ENCODE measurements around the gene GRB10.
"Not testable (repeated sequence)": the region's sequence is repeated elsewhere in the genome, so short reads cannot be mapped to it uniquely, and the experiment has no call there.

GRB10 gene

DNA sequence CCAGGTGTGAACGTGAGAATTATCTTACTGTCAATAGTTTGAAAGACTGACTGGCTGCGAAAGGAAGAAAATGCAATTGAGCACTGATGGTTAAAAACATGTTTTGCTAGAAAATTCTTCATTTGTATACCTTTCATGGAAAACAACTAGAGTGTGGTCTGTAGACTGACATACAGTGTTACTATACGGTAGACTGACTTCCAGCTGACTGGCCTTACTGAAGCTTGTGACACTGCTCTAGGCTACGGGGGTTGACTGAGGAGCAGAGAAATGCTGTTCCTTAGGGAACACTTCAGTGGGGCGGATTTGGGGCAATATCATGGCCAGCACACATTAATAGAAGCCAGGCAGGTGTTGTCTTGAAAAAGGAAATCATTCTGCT, 191.6 kb downstream of the GRB10 start:
- no peak for DNase-seq (ENCODE audit: insufficient read length, low spot score)
- FAIRE-seq: no peak
- no peak for TF ChIP-seq POLR2AphosphoS5 (IDR thresholded peaks at IDR 0.05; ENCODE audit: low read depth, low read length)
- TF ChIP-seq POLR2A (IDR thresholded peaks at IDR 0.05; ENCODE audit: low read depth, low read length): no peak
- no peak for TF ChIP-seq POU2F2 (IDR thresholded peaks at IDR 0.05; ENCODE audit: low read depth, low read length)
- no peak for TF ChIP-seq PAX5 (IDR thresholded peaks at IDR 0.05; ENCODE audit: insufficient read depth, low read length, severe bottlenecking)
- no peak for TF ChIP-seq SPI1 (IDR thresholded peaks at IDR 0.05; ENCODE audit: low read depth, low read length)
- TF ChIP-seq TAF1 (IDR thresholded peaks at IDR 0.05; ENCODE audit: low read depth, low read length): no peak

GRCh38 chr7:50590535-50590934, 192.2 kb downstream of the GRB10 start:
- no peak for FAIRE-seq
- TF ChIP-seq SPI1 (IDR thresholded peaks at IDR 0.05; ENCODE audit: low read depth, low read length): no peak
- no peak for TF ChIP-seq POLR2A (IDR thresholded peaks at IDR 0.05; ENCODE audit: low read depth, low read length)
- no peak for TF ChIP-seq TAF1 (IDR thresholded peaks at IDR 0.05; ENCODE audit: low read depth, low read length)
- no peak for TF ChIP-seq PAX5 (IDR thresholded peaks at IDR 0.05; ENCODE audit: insufficient read depth, low read length, severe bottlenecking)
- no peak for TF ChIP-seq POLR2AphosphoS5 (IDR thresholded peaks at IDR 0.05; ENCODE audit: low read depth, low read length)
- TF ChIP-seq POU2F2 (IDR thresholded peaks at IDR 0.05; ENCODE audit: low read depth, low read length): no peak
- DNase-seq (ENCODE audit: insufficient read length, low spot score): no peak

DNA sequence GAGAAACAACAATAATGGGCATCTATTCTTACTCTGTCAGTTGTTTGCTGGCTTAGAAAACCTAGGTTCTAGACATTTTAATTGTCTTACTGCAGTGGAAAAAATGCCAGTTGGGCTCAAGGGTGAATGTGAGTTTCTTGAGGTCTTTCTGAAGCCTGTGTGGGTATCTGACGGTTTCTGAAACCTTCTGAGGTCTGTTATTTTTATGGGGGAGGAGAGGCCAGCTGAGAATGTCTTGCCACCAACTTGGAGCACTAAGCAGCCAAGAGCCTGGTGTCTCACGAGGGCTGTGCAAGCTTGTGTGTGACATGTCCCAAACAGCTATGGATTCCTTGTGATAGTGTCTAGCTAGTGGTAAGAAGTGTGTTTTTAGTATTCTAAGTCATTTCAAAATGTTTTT, 193.3 kb downstream of the GRB10 start:
- DNase-seq (ENCODE audit: insufficient read length, low spot score): no peak
- no peak for FAIRE-seq
- TF ChIP-seq POLR2A (IDR thresholded peaks at IDR 0.05; ENCODE audit: low read depth, low read length) (no peak), POU2F2 (IDR thresholded peaks at IDR 0.05; ENCODE audit: low read depth, low read length) (no peak), TAF1 (IDR thresholded peaks at IDR 0.05; ENCODE audit: low read depth, low read length) (no peak), PAX5 (IDR thresholded peaks at IDR 0.05; ENCODE audit: insufficient read depth, low read length, severe bottlenecking) (no peak), POLR2AphosphoS5 (IDR thresholded peaks at IDR 0.05; ENCODE audit: low read depth, low read length) (no peak), SPI1 (IDR thresholded peaks at IDR 0.05; ENCODE audit: low read depth, low read length) (no peak)

DNA sequence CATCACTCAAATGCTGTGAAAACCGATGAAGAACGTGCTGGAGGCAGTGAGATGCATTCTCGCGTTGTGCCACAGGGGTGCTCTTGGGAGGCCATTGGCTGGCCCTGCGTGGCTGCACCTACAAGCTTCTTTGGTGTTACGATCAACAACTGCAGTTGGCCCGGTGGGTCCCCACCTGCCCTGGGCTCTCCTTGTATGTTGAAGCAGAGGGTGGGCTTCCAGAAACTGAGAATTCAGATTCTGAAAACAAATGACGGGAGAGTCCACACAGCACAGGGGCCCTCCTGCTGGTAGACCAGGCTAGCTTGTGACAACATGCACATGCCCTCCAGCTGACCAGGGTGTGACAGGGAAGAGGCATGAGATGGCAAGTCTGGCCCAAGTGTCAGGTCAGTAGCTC, 193.8 kb downstream of the GRB10 start:
- DNase-seq (ENCODE audit: insufficient read length, low spot score) (no peak), FAIRE-seq (no peak)
- TF ChIP-seq POLR2A (IDR thresholded peaks at IDR 0.05; ENCODE audit: low read depth, low read length): no peak
- TF ChIP-seq SPI1 (IDR thresholded peaks at IDR 0.05; ENCODE audit: low read depth, low read length): no peak
- TF ChIP-seq POU2F2 (IDR thresholded peaks at IDR 0.05; ENCODE audit: low read depth, low read length): no peak
- TF ChIP-seq PAX5 (IDR thresholded peaks at IDR 0.05; ENCODE audit: insufficient read depth, low read length, severe bottlenecking): no peak
- TF ChIP-seq POLR2AphosphoS5 (IDR thresholded peaks at IDR 0.05; ENCODE audit: low read depth, low read length): no peak
- no peak for TF ChIP-seq TAF1 (IDR thresholded peaks at IDR 0.05; ENCODE audit: low read depth, low read length)

DNA sequence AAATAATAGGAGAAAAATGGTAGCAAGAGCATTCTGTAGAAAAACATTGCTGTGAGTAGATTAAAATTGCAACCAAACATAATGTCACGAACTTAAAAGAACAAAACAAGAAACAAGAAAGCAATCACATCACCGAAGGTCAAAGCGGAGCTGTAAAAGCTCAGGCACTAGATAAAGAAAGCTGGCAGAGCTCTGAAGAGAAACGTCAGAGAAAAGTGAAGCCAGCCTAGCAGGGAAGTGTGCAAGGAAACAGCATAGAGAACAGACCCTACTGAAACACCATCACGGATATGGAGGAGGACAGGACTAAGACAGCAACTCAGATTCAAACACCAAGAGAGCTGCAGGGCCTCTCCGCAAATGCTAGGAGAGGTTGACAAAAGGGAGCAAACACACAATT, 195.0 kb downstream of the GRB10 start:
- TF ChIP-seq PAX5 (IDR thresholded peaks at IDR 0.05; ENCODE audit: insufficient read depth, low read length, severe bottlenecking) (no peak), POLR2A (IDR thresholded peaks at IDR 0.05; ENCODE audit: low read depth, low read length) (no peak), TAF1 (IDR thresholded peaks at IDR 0.05; ENCODE audit: low read depth, low read length) (no peak), SPI1 (IDR thresholded peaks at IDR 0.05; ENCODE audit: low read depth, low read length) (no peak), POLR2AphosphoS5 (IDR thresholded peaks at IDR 0.05; ENCODE audit: low read depth, low read length) (no peak), POU2F2 (IDR thresholded peaks at IDR 0.05; ENCODE audit: low read depth, low read length) (no peak)
- no peak for FAIRE-seq
- DNase-seq (ENCODE audit: insufficient read length, low spot score): no peak

DNA sequence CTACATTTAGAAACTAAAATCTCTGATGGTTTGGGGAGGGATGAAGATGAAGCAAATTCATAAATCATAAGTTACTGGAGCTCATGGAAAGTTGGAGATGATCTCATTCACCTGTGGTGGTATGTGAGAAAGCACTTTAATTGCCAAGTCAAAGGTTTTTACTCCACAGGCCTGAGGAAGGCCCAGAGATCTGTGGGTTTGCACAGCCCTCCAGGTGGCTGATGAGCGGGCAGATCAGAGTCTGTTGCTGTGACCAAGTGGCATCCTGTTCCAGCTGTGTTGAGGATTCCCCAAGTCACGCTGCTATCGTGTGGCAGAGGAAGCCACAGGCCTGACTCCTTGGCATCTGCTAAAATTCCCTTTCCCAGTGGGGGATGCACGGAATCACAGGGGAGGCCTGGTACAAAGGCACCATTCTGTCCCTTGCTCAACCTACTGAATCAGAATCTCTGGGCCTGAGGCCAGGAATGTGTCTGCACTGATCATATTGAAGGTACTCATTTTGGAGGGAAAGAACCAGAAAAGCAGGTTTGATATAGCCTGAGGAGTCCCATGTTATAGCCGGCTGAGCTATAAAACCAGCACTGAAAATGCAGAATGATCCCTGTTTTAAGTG, 197.8 kb downstream of the GRB10 start:
- FAIRE-seq: no peak
- TF ChIP-seq POU2F2 (IDR thresholded peaks at IDR 0.05; ENCODE audit: low read depth, low read length) (no peak), SPI1 (IDR thresholded peaks at IDR 0.05; ENCODE audit: low read depth, low read length) (no peak), PAX5 (IDR thresholded peaks at IDR 0.05; ENCODE audit: insufficient read depth, low read length, severe bottlenecking) (no peak)
- no peak for DNase-seq (ENCODE audit: insufficient read length, low spot score)

- TF ChIP-seq PAX5 (IDR thresholded peaks at IDR 0.05; ENCODE audit: insufficient read depth, low read length, severe bottlenecking) (no peak), SPI1 (IDR thresholded peaks at IDR 0.05; ENCODE audit: low read depth, low read length) (no peak), POU2F2 (IDR thresholded peaks at IDR 0.05; ENCODE audit: low read depth, low read length) (no peak), POLR2A (IDR thresholded peaks at IDR 0.05; ENCODE audit: low read depth, low read length) (no peak), TAF1 (IDR thresholded peaks at IDR 0.05; ENCODE audit: low read depth, low read length) (no peak), POLR2AphosphoS5 (IDR thresholded peaks at IDR 0.05; ENCODE audit: low read depth, low read length) (no peak)
- FAIRE-seq (no peak), DNase-seq (ENCODE audit: insufficient read length, low spot score) (no peak)
Observed at GRCh38 chr7:50584386-50584785, 198.3 kb downstream of the GRB10 start.

DNA sequence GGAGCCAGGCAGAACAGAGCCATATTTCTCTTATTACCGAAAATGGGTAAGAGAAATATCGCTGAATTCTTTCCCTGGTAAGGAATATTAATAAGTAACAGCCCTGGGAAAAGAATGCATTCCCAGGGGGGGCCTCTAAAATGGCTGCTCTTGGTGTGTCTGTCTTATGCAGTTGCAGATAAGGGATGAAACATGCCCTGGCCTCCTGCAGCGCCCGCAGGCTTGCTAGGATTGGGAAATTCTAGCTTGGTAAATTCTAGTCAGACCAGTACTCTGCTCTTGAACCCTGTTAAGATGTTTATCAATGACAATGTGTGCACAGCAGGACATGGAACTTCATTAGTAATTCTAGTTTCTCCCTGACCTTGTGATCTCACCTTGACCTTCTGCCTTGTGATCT, 199.4 kb downstream of the GRB10 start:
- not testable (repeated sequence) for DNase-seq (ENCODE audit: insufficient read length, low spot score); FAIRE-seq

- not testable (repeated sequence) for FAIRE-seq; DNase-seq (ENCODE audit: insufficient read length, low spot score)
Observed at GRCh38 chr7:50582271-50582670, 200.4 kb downstream of the GRB10 start.

GRCh38 chr7:50580666-50581065, 202.0 kb downstream of the GRB10 start:
- not testable (repeated sequence) for DNase-seq (ENCODE audit: insufficient read length, low spot score); FAIRE-seq

GRCh38 chr7:50580057-50580456, 202.6 kb downstream of the GRB10 start:
- DNase-seq (ENCODE audit: insufficient read length, low spot score) (no peak), FAIRE-seq (no peak)
- no peak for TF ChIP-seq POU2F2 (IDR thresholded peaks at IDR 0.05; ENCODE audit: low read depth, low read length)
- TF ChIP-seq TAF1 (IDR thresholded peaks at IDR 0.05; ENCODE audit: low read depth, low read length): no peak
- no peak for TF ChIP-seq POLR2AphosphoS5 (IDR thresholded peaks at IDR 0.05; ENCODE audit: low read depth, low read length)
- TF ChIP-seq PAX5 (IDR thresholded peaks at IDR 0.05; ENCODE audit: insufficient read depth, low read length, severe bottlenecking): no peak
- no peak for TF ChIP-seq POLR2A (IDR thresholded peaks at IDR 0.05; ENCODE audit: low read depth, low read length)
- no peak for TF ChIP-seq SPI1 (IDR thresholded peaks at IDR 0.05; ENCODE audit: low read depth, low read length)

DNA sequence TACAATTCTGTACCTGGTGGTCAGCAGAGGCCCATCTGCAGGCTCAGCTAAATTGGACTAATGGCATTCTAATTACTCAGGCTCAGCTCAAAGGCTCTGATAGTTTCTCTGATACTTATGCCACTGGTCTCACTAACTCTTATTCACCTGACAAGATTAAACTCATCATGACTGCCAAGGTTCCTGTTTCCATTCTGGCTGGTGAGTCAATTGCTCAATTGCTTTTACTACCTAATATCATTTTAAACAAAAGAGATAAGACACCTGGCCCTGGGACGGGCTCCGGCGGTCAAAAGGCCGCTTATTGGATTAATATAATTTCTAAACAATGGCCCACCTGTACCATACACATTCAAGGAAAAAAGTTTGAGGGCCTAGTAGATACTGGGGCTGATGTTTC, 204.6 kb downstream of the GRB10 start:
- FAIRE-seq; DNase-seq (ENCODE audit: insufficient read length, low spot score): not testable (repeated sequence)

Data from GM12891 (cell line).